K562 (cell line): Measurements from ENCODE around the gene B3GNT7. TPM values are rescaled to one million over a fixed set of nuclear protein-coding genes. Genes with fewer than 3 reads are reported as not detected.

Experiments
- ATAC-seq: fragments of 200-7000 bp; cut with Tn5 transposase; 3 replicates; pipeline ENCODE4 v1.9.1; 2020; ENCODE audit warnings: moderate library complexity
- BruUV-seq: library from RNA; stranded (reverse); fragments of 400-500 nt; replicated peaks from 2 replicates; lab custom pipeline; 2021; lab: Mats Ljungman, UMichigan
- CTCF ChIA-PET: fragments of 300-600 bp; formaldehyde crosslinking; extraction: SDS; loops from one replicate; lab custom pipeline; 2021; ENCODE audit warnings: low intra/inter-chr PET ratio; lab: Yijun Ruan, JAX
- POLR2A ChIA-PET: fragments of 300-600, 350-650 bp; sonication (Branson Sonifier 250); formaldehyde crosslinking; extraction: SDS; loops from one replicate; lab custom pipeline; 2021; ENCODE audit warnings: antibody characterized with exemption, inconsistent platforms; lab: Yijun Ruan, JAX
- DNase-seq, 4 experiments: peaks; one replicate each; pipeline versions ENCODE4 v3.0.0 to v3.0.0-alpha.2; 2011 to 2018; ENCODE audit warnings: low spot score in 3 of 4, mixed read lengths in 3 of 4; ENCODE audit errors: extremely low read depth in 1 of 4
- FAIRE-seq: peaks from 2 replicates; lab custom pipeline; 2011; peaks lifted over from hg19 to GRCh38; lab: Jason Lieb, UNC
- H2AFZ ChIP-seq: 2 replicates; pipeline ENCODE4 v1.6.0; 2011; ENCODE audit warnings: low read depth, low read length, control low read depth, inconsistent platforms
- H3K27ac ChIP-seq: fragments of 200-600 bp; 3 replicates; pipeline ENCODE4 v1.8.0; 2011; ENCODE audit warnings: low read depth, mild to moderate bottlenecking, control low read depth, inconsistent platforms, low read length, moderate library complexity, mixed read lengths; ENCODE audit errors: extremely low read depth
- H3K27me3 ChIP-seq, 2 experiments: fragments of 300-600 bp in 1 of 2; 2 replicates in 1 of 2; 3 replicates in 1 of 2; pipeline versions ENCODE4 v1.6.0 to v1.8.0; 2011; ENCODE audit warnings: inconsistent platforms in 2 of 2, low read length in 2 of 2, mild to moderate bottlenecking in 1 of 2, mixed read lengths in 1 of 2, moderate library complexity in 1 of 2; ENCODE audit not compliant: control insufficient read depth in 2 of 2, insufficient read depth in 2 of 2
- H3K36me3 ChIP-seq: fragments of 300-600 bp; 3 replicates; pipeline ENCODE4 v1.8.0; 2011; ENCODE audit warnings: mild to moderate bottlenecking, low read length, inconsistent platforms; ENCODE audit not compliant: control insufficient read depth, insufficient read depth
- H3K4me1 ChIP-seq, 2 experiments: fragments of 200-600 bp in 1 of 2; replicated peaks in 1 of 2; 2 replicates in 1 of 2; 3 replicates in 1 of 2; pipeline versions ENCODE4 v1.5.1 to v1.8.0; 2011; ENCODE audit warnings: inconsistent platforms in 2 of 2, low read length in 2 of 2, mild to moderate bottlenecking in 1 of 2, mixed read lengths in 1 of 2, moderate library complexity in 1 of 2; ENCODE audit not compliant: control insufficient read depth in 2 of 2, insufficient read depth in 2 of 2
- H3K4me2 ChIP-seq: 2 replicates; pipeline ENCODE4 v1.6.1; 2011; ENCODE audit warnings: low read length, control low read depth, inconsistent platforms, mixed read lengths; ENCODE audit not compliant: insufficient read depth
- H3K4me3 ChIP-seq: fragments of 200-600 bp; sonication (generic), shearing (Covaris generic); 2 replicates; pipeline ENCODE4 v1.5.1; 2016; ENCODE audit warnings: control low read depth, inconsistent platforms
- H3K79me2 ChIP-seq: fragments of 200-600 bp; 3 replicates; pipeline ENCODE4 v1.8.0; 2011; ENCODE audit warnings: low read length, inconsistent platforms; ENCODE audit not compliant: control insufficient read depth, insufficient read depth
- H3K9ac ChIP-seq, 2 experiments: 2 replicates each; pipeline versions ENCODE4 v1.6.0 to v1.6.1; 2011; ENCODE audit warnings: low read depth in 2 of 2, low read length in 2 of 2, control low read depth in 1 of 2, inconsistent platforms in 1 of 2, mild to moderate bottlenecking in 1 of 2, mixed read lengths in 1 of 2; ENCODE audit not compliant: insufficient read depth in 1 of 2
- H3K9me1 ChIP-seq: one replicate; pipeline ENCODE4 v1.6.0; 2011; ENCODE audit warnings: inconsistent platforms, mild to moderate bottlenecking, low read length, moderate library complexity; ENCODE audit not compliant: control insufficient read depth, insufficient read depth
- H3K9me3 ChIP-seq: replicated peaks from 2 replicates; pipeline ENCODE4 v1.5.1; 2011; ENCODE audit warnings: low read depth, low read length, inconsistent platforms; ENCODE audit not compliant: control insufficient read depth, insufficient read depth
- H4K20me1 ChIP-seq: replicated peaks from 2 replicates; pipeline ENCODE4 v1.6.1; 2011; ENCODE audit warnings: low read length, inconsistent platforms, mixed read lengths; ENCODE audit not compliant: control insufficient read depth, insufficient read depth
- JUND ChIP-seq, 2 experiments: IDR thresholded peaks; 2 replicates in 1 of 2; 3 replicates in 1 of 2; pipeline ENCODE4 v1.6.1; 2011; ENCODE audit warnings: borderline replicate concordance in 2 of 2, low read depth in 2 of 2, low read length in 2 of 2, improper control_type of control experiment in 1 of 2, missing biosample characterization in 1 of 2, missing genetic modification characterization in 1 of 2, missing genetic modification reagents in 1 of 2
- MAFF ChIP-seq: IDR thresholded peaks from 2 replicates; pipeline ENCODE4 v1.6.1; 2012; ENCODE audit warnings: low read length, improper control_type of control experiment
- MYNN ChIP-seq, 2 experiments: sonication (generic); formaldehyde crosslinking in 1 of 2; IDR thresholded peaks; 2 replicates each; pipeline versions ENCODE4 v1.5.0 to v1.6.1; 2016 to 2020; ENCODE audit warnings: antibody characterized with exemption in 1 of 2, missing genetic modification reagents in 1 of 2
- PPARD ChIP-seq: fragments of 250-450 bp; sonication (Bioruptor Pico); IDR thresholded peaks from 2 replicates; pipeline ENCODE4 v1.8.0; 2022; ENCODE audit warnings: inconsistent platforms, mild to moderate bottlenecking, moderate library complexity
- RFX5 ChIP-seq: IDR thresholded peaks from 2 replicates; pipeline ENCODE4 v1.6.1; 2011; ENCODE audit warnings: low read depth, mild to moderate bottlenecking, improper control_type of control experiment, low read length
- SNAPC5 ChIP-seq: fragments of 250-450 bp; sonication (Bioruptor Pico); IDR thresholded peaks from 2 replicates; pipeline ENCODE4 v1.8.0; 2021; ENCODE audit warnings: moderate library complexity, mild to moderate bottlenecking, inconsistent platforms
- YBX1 ChIP-seq: fragments of 450-650 bp; IDR thresholded peaks from 2 replicates; pipeline ENCODE4 v1.7.1; 2016; ENCODE audit warnings: mild to moderate bottlenecking
- ZC3H8 ChIP-seq: fragments of 450-650 bp; IDR thresholded peaks from 2 replicates; pipeline ENCODE4 v1.6.1; 2017
- ZNF146 ChIP-seq: IDR thresholded peaks from one replicate; pipeline ENCODE4 v1.6.1; 2018; ENCODE audit warnings: missing compliant biosample characterization; ENCODE audit not compliant: unreplicated experiment
- ZNF445 ChIP-seq: fragments of 250-450 bp; sonication (Bioruptor Pico); IDR thresholded peaks from 2 replicates; pipeline ENCODE4 v1.4.0; 2020; ENCODE audit warnings: low read depth, mild to moderate bottlenecking, moderate library complexity
- ZNF584 ChIP-seq: fragments of 200-800 bp; sonication (Bioruptor generic); IDR thresholded peaks from 2 replicates; pipeline ENCODE4 v1.6.1; 2016; ENCODE audit warnings: low read depth, mild to moderate bottlenecking, missing genetic modification characterization, missing compliant biosample characterization
- ZNF764 ChIP-seq: fragments of 250-450 bp; sonication (Bioruptor Pico); IDR thresholded peaks from 2 replicates; pipeline ENCODE4 v1.4.0; 2020; ENCODE audit warnings: low read depth, mild to moderate bottlenecking, moderate library complexity
- WGBS: fragments of 100-300 bp; shearing (Covaris generic); methylation state at CpG from one replicate; pipeline ENCODE4 v1.1.6; 2016; ENCODE audit warnings: low coverage, mixed read lengths; ENCODE audit not compliant: insufficient coverage; ENCODE audit errors: missing lambda C conversion rate; 5-methylcytosine and 5-hydroxymethylcytosine counted together
- in situ Hi-C: fragments of 300-500 bp; cut with MboI; formaldehyde crosslinking; loops from 4 replicates; pipeline ENCODE4 v1.15.0; 2018; ENCODE audit warnings: inconsistent platforms, mixed read lengths
- intact Hi-C: fragments of 100-400 bp; cut with micrococcal nuclease; formaldehyde crosslinking; loops from 2 replicates; pipeline ENCODE4 v1.14.2; 2022
- polyA plus RNA-seq, 8 experiments: library from polyadenylated mRNA; depleted of rRNA in 4 of 8; stranded (reverse) in 5 of 8; unstranded in 3 of 8; fragments of >200 nt; fragmentation: Nextera tagmentation in 2 of 8; fragmentation: Illumina TruSeq in 1 of 8; extraction: Ambion mirVana in 2 of 8; extraction: Trizol in 1 of 8; gene quantifications; 2 replicates each; pipeline versions ENCODE4 v1.2.1 to v1.2.3, GENCODE V29; 2011 to 2014; ENCODE audit warnings: inconsistent platforms in 1 of 8, missing spikeins in 1 of 8
- total RNA-seq, 7 experiments: library from RNA; depleted of rRNA in 6 of 7; stranded (reverse); fragments of >200 nt in 6 of 7; fragmentation: Illumina TruSeq in 2 of 7; extraction: Trizol in 2 of 7; gene quantifications; 2 replicates each; pipeline versions ENCODE4 v1.2.1 to v1.2.3, GENCODE V29; 2011 to 2021; ENCODE audit warnings: low replicate concordance in 1 of 7

B3GNT7 gene
- total and polyA plus RNA-seq, 9 of the 15 experiments (the other 6 are each of a cell fraction or from before 2014, with no cell fraction given), result 0.20 TPM; not detected in 8

GRCh38 chr2:231385429-231385828, 10.1 kb upstream of the B3GNT7 start (continued):
- TF ChIP-seq ZNF146 (CRISPR knock-in tag), result no peak
- TF ChIP-seq ZNF445 (CRISPR knock-in tag), result no peak
- TF ChIP-seq ZNF584 (CRISPR knock-in tag), result no peak

GRCh38 chr2:231386446-231386845, 9.1 kb upstream of the B3GNT7 start:
- 0 out of 2 replicates have a peak, but pooled peaks cover 1% of the 10 kb centered on the region for H3K9me3 ChIP-seq
- intact Hi-C loops, result no loop called here
- WGBS, result 0% methylated on average over 3 of the region's 3 CpGs
- in situ Hi-C loops, result no loop called here
- no peak overlapping the region for H3K27ac ChIP-seq
- ChIA-PET CTCF (no interaction called here), POLR2A (no interaction called here)
- DNase-seq, result no peak
- no TSS peak for BruUV-seq
- no peak overlapping the region for H2AFZ ChIP-seq
- H3K4me3 ChIP-seq, result no peak overlapping the region
- no peak overlapping the region for H3K9ac ChIP-seq
- no peak for FAIRE-seq
- H3K4me2 ChIP-seq, result no peak overlapping the region
- no peaks in the 10 kb centered on the region for H4K20me1 ChIP-seq
- peaks cover 0 to 3% of the 10 kb centered on the region in 2 experiments; a peak in 1 of 5 replicates for H3K4me1 ChIP-seq
- no peaks in the 10 kb centered on the region for H3K9me1 ChIP-seq
- TF ChIP-seq YBX1 (no peak), RFX5 (no peak), MAFF (no peak), ZC3H8 (no peak), PPARD (CRISPR knock-in tag) (no peak), ZNF764 (CRISPR knock-in tag) (no peak), MYNN (IDR thresholded peaks at IDR 0.05) (no peak), MYNN (CRISPR knock-in tag; IDR thresholded peaks at IDR 0.05) (no peak), JUND (IDR thresholded peaks at IDR 0.05; ENCODE audit: borderline replicate concordance, low read depth, low read length) (no peak), JUND (tag; IDR thresholded peaks at IDR 0.05; ENCODE audit: borderline replicate concordance, low read depth, low read length) (no peak), SNAPC5 (CRISPR knock-in tag) (no peak)
- no peaks in the 10 kb centered on the region for H3K36me3 ChIP-seq
- no peaks in the 10 kb centered on the region for H3K79me2 ChIP-seq
- peaks cover 0 to 39% of the 10 kb centered on the region in 2 experiments; a peak in 2 of 5 replicates for H3K27me3 ChIP-seq
- ATAC-seq, result no peak
